K562 (cell line): ENCODE measurements around the gene TBX19. TPM values are rescaled to one million over a fixed set of nuclear protein-coding genes. Genes with fewer than 3 reads are reported as not detected.

Source experiments
- ATF6 ChIP-seq: sonication (generic); formaldehyde crosslinking; IDR thresholded peaks from 2 replicates; pipeline ENCODE4 v1.4.0; 2020; ENCODE audit warnings: mild to moderate bottlenecking, missing genetic modification reagents
- CBFA2T2 ChIP-seq: fragments of 450-650 bp; conservative IDR thresholded peaks from 2 replicates; pipeline ENCODE4 v1.6.1; 2017; ENCODE audit warnings: mild to moderate bottlenecking
- CTBP1 ChIP-seq: fragments of 450-650 bp; IDR thresholded peaks from 2 replicates; pipeline ENCODE4 v1.6.1; 2016; ENCODE audit warnings: borderline replicate concordance
- DACH1 ChIP-seq: fragments of 450-650 bp; IDR thresholded peaks from 2 replicates; pipeline ENCODE4 v1.6.1; 2018; ENCODE audit not compliant: partially characterized antibody
- GABPB1 ChIP-seq: sonication (generic); formaldehyde crosslinking; IDR thresholded peaks from 2 replicates; pipeline ENCODE4 v1.8.0; 2022; ENCODE audit warnings: mild to moderate bottlenecking, missing genetic modification reagents
- HMBOX1 ChIP-seq: sonication (generic); IDR thresholded peaks from 2 replicates; pipeline ENCODE4 v1.6.1; 2016
- MEIS2 ChIP-seq: fragments of 450-650 bp; IDR thresholded peaks from 2 replicates; pipeline ENCODE4 v1.6.1; 2014; ENCODE audit warnings: mild to moderate bottlenecking; ENCODE audit not compliant: partially characterized antibody
- MTA1 ChIP-seq: fragments of 450-650 bp; IDR thresholded peaks from 2 replicates; pipeline ENCODE4 v1.6.1; 2017; ENCODE audit warnings: borderline replicate concordance
- PBX2 ChIP-seq, 2 experiments: IDR thresholded peaks in 1 of 2; conservative IDR thresholded peaks in 1 of 2; 2 replicates each; pipeline ENCODE4 v1.6.1; 2016; ENCODE audit warnings: low read depth in 2 of 2, mild to moderate bottlenecking in 1 of 2, missing compliant biosample characterization in 1 of 2, missing genetic modification characterization in 1 of 2, moderate library complexity in 1 of 2
- TFAP4 ChIP-seq: sonication (generic); formaldehyde crosslinking; IDR thresholded peaks from 2 replicates; pipeline ENCODE4 v1.8.0; 2022; ENCODE audit warnings: missing genetic modification reagents, mild to moderate bottlenecking, moderate library complexity, borderline replicate concordance
- ZBTB11 ChIP-seq, 3 experiments: fragments of 200-800 bp in 1 of 3; fragments of 250-450 bp in 1 of 3; fragments of 450-650 bp in 1 of 3; sonication (Bioruptor Pico) in 1 of 3; sonication (Bioruptor generic) in 1 of 3; formaldehyde crosslinking in 1 of 3; IDR thresholded peaks; 2 replicates each; pipeline versions ENCODE4 v1.6.1 to v1.8.0; 2016 to 2022; ENCODE audit warnings: mild to moderate bottlenecking in 2 of 3, missing genetic modification characterization in 2 of 3, missing compliant biosample characterization in 1 of 3, moderate library complexity in 1 of 3
- ZFP91 ChIP-seq: sonication (generic); formaldehyde crosslinking; IDR thresholded peaks from 2 replicates; pipeline ENCODE4 v1.8.0; 2022; ENCODE audit warnings: mild to moderate bottlenecking, missing genetic modification reagents
- ZNF124 ChIP-seq: sonication (generic); formaldehyde crosslinking; IDR thresholded peaks from 2 replicates; pipeline ENCODE4 v1.8.1; 2022; ENCODE audit warnings: missing genetic modification reagents
- ZNF511 ChIP-seq: sonication (generic); formaldehyde crosslinking; IDR thresholded peaks from 2 replicates; pipeline ENCODE4 v1.8.0; 2022; ENCODE audit warnings: mild to moderate bottlenecking, missing genetic modification reagents
- polyA plus RNA-seq, 8 experiments: library from polyadenylated mRNA; depleted of rRNA in 4 of 8; stranded (reverse) in 5 of 8; unstranded in 3 of 8; fragments of >200 nt; fragmentation: Nextera tagmentation in 2 of 8; fragmentation: Illumina TruSeq in 1 of 8; extraction: Ambion mirVana in 2 of 8; extraction: Trizol in 1 of 8; gene quantifications; 2 replicates each; pipeline versions ENCODE4 v1.2.1 to v1.2.3, GENCODE V29; 2011 to 2014; ENCODE audit warnings: inconsistent platforms in 1 of 8, missing spikeins in 1 of 8
- total RNA-seq, 7 experiments: library from RNA; depleted of rRNA in 6 of 7; stranded (reverse); fragments of >200 nt in 6 of 7; fragmentation: Illumina TruSeq in 2 of 7; extraction: Trizol in 2 of 7; gene quantifications; 2 replicates each; pipeline versions ENCODE4 v1.2.1 to v1.2.3, GENCODE V29; 2011 to 2021; ENCODE audit warnings: low replicate concordance in 1 of 7

Gene TBX19
- total and polyA plus RNA-seq, 9 of the 15 experiments (the other 6 are each of a cell fraction or from before 2014, with no cell fraction given): 0.32 to 3.1 (median 0.95) TPM

GRCh38 chr1:168266644-168267186 lies 14.0 kb upstream of the TBX19 start (continued):
- TF ChIP-seq HMBOX1 (peak; percentile 63), ATF6 (CRISPR knock-in tag) (no peak), CTBP1 (no peak; the same call in 1 of the 2 replicates), MEIS2 (peak; percentile 8), ZNF511 (CRISPR knock-in tag) (no peak), GABPB1 (CRISPR knock-in tag) (no peak), ZNF124 (CRISPR knock-in tag) (no peak), PBX2 (CRISPR knock-in tag; IDR thresholded peaks at IDR 0.05; ENCODE audit: low read depth) (no peak), PBX2 (tag; conservative IDR thresholded peaks at IDR 0.05; ENCODE audit: low read depth) (no peak), MTA1 (no peak), ZBTB11 (CRISPR knock-in tag; IDR thresholded peaks at IDR 0.05) (no peak), ZFP91 (CRISPR knock-in tag) (no peak), CBFA2T2 (peak; percentile 29; the same call in 1 of the 2 replicates), TFAP4 (CRISPR knock-in tag) (peak; percentile 13; the same call in 1 of the 2 replicates), DACH1 (no peak)
